ENCODE results near the gene PCBP3.

The PCBP3 gene

DNA sequence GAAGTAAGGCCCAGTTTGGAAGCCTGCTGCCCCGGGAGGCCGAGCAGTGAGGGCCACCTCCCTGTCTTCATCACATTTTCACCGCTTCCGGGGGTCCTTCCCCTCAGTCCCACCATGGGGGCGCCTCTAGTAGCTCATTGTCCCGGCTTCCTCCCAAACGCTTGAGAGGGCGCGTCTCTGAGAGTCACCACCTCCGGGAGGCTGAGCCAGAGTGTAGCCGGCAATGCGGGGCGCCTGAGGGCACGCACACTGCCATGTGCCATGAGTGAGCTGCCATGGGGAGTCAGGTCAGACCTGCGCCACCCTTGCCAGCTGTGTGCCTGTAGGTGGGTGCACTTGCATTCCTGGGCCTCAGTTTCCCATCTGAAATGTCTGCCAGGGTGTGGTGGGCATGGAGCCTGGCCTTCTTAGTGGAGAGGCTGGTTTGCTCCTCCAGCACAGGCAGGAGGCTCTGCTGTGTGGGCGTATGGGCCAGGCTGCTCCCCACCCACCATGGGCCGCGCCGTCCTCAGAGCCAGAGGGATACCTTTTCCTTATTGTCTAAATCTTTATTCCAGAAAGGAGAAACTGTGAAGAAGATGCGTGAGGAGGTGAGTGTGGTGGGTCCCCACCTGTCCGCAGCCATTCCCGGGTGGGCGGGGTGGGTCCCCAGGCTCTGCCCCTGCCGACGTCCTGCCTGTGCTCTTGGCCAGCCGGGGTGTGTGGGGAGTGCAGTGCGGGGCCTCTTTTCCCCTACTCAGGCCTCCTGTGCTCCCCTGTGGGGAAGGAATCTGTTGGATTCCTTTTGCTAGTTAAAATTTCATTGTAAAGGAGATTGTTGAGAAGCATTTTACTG, 256.7 kb downstream of the PCBP3 start:
- DNase-seq = no peak

DNA sequence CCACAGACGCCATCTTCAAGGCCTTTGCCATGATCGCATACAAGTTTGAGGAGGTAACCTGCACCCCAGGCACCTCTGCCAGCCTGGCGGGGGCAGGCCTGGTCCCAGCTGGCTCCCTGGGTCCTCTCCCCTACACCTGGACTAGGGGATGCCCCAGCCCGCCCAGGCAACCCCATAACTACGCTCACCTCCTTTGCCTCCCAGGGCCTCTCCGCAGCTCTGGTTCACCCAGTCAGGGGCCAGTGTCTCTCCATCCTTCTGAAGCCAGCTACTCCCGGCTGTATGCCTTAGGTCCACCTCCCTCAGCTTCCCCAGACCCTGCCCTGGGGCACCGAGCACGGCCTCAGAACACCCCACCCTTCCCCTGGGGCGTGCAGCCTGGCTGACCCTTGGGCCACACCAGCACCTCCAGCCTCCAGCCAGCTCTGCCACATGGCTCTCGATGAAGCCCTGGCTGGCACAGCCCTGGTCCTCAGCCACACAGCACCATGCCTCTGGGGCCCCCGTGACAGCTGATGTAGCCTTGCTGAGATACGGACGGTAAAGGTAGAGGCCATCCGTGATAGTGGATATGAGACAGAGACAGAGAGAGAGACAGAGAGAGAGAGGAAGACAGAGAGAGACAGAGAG, 257.7 kb downstream of the PCBP3 start:
- no peak for DNase-seq

DNA sequence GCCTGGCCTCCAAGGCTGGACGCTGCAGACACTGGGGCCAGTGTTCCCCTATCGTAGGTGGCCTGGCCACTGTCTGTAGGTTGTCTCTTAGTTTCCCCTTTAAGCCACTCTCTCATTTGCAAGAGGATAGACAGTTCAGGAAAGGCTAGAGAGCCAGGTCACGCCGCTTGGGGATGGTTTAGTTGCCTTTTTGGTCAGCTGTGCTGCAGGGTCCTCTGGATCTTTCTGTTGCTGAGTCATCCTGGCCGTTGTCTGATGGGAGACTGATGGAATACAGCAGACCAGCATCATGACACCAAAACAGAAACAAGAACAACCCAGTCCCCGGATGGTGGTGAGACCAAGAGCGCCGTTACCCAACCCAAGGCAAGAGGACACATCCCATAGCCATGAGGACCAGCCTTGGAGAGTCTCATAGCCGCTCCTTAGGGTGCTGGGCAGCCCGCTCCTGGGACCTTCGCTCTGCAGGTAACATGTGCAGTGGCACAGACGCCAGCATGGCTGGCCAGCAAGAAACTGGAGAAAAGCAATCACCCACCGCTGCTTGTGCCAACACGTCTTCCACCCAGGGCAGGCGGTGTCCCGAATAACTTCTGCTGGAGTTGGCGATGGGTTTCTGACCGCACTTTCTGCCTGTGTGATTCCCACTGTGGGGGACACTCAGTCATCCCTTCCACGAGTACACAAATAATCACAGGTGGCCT, 258.9 kb downstream of the PCBP3 start:
- DNase-seq = no peak

DNA sequence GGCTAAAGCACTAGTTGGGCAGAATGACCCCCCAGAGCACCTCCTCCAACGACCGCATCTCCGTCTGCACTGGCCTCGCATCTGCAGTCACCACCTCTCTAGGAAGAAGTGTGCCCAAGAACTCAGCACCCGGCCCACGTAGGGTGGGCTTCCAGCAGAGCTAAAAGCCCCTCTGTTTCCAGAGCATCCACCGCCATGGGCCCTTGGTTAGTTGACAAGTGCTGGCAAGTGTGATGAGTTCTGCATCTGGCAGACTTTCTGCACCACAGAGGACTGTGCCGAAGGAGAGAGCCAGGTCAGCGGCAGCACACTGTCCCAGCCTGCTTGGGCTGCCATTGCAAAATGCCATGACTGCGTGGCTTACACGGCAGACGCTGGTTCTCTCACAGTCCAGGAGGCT, 261.7 kb downstream of the PCBP3 start:
- no peak for DNase-seq

DNA sequence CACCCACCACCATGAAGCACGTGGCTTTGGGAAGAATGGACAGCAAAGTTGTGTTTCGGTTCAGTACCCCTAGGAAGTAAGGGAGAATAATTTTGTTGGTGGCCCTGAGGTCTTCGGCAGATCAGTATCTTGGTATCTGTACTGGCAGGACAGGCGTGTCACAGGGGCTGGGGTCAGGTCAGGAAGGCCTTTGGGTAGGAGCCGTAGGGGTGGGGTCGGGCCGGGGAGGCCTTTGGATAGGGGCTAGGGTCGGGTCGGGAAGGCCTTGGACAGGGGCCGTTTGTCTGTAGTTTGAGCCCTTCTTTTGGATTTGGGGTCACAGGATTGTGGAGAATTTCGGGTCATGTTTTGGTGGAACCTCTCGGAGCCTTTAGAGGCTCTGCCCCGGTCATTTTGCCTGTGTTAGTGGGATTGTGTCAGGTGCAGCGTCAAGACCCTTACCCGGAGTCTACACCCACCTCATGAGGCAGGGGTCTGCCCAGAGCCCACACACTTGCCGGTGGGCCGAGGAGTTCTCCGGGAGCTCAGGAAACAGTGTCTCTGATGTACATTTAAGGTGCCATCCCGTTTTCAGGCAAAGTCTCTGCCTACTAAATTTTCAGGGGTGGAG, 262.8 kb downstream of the PCBP3 start:
- no peak for DNase-seq

DNA sequence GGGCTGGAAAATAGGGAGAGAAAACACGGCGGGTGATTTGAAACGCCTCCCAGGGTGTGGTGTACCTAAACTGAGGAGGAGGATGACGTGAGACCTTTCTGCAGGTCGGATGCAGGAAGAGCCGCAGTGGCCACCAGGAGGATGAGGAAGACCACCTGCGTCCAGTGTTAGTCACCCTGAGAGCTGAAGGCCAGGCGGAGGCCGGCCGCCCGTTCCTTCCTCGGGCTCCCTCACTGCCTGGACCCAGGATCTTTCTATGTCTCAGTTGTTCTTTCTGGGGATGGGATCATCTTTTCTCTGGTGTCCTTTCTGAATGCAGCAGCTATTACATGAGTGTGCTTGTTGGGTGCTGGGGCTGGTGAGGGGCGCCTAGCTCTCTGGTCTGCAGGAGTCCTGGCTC, 263.3 kb downstream of the PCBP3 start:
- no peak for DNase-seq

DNA sequence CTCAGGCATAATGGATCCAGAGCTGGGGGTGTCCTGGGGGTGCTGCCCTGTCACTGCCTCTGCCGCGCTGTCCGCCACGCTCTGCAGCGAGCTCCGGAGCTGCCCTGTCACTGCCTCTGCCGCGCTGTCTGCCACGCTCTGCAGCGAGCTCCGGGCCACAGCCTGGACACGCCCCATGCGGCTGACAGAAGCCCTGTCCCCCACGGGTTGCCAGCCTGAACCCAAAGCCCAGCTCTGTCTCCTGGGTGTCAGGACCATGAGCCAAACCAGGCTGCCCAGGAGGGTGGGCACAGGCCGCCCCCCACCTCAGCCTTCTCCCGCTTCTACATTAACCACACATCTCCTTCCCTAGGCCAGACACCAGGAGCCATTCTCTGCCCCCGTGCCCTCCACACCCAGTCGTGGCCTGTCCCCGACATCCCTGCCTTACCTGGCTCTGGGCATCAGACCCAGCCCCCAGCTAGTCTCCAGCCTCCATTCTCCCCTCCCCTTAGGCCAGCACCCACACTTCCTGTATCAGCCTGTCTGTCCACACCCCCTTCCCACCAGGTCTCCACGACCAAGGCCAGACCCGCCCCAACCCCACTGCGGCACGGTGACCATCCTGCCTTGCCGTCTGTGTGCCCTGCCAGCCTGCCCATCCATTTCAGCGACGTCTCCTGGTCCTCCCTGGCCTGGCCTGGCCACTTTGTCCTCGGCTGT, 265.2 kb downstream of the PCBP3 start:
- no peak for DNase-seq

DNA sequence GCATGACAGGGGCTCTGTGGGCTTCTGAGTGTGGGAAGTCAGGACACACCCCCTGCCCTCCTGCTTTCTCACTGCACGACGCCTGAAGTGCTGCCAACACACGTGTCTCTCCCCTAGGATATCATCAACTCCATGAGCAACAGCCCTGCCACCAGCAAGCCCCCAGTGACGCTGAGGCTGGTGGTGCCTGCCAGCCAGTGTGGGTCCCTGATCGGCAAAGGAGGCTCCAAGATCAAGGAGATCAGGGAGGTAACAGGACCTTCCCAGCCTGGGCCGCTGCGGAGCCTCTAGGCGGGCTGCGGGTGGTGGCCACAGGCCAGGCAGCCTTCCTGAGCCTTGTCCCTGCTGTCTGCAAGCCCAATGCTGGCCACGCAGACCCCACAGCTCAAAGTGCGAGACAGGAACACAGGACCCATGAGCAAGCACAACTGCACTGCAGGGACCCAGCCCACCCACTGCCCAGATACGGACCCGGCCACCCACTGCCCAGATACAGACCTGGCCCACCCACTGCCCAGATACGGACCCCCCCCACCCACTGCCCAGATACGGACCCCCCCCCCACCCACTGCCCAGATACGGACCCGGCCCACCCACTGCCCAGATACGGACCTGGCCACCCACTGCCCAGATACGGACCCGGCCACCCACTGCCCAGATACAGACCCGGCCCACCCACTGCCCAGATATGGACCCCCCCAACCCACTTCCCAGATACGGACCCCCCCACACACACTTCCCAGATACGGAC, 265.9 kb downstream of the PCBP3 start:
- no peak for DNase-seq

DNA sequence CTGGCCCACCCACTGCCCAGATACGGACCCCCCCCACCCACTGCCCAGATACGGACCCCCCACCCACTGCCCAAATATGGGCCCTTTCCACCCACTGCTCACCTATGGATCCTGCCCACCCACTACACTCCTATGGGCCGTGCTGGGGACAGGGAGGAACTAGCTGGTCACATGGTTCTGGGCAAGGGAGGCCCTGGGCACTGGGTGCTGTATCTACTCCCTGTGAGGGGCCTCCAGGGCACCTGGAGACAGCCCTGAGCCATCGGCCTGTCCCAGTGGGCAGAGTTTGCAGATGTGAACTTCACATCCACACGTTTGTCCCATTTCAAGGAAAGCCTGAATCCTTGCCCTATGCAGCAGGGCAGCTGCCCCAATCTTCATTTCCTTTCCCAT, 266.6 kb downstream of the PCBP3 start:
- DNase-seq = no peak

DNA sequence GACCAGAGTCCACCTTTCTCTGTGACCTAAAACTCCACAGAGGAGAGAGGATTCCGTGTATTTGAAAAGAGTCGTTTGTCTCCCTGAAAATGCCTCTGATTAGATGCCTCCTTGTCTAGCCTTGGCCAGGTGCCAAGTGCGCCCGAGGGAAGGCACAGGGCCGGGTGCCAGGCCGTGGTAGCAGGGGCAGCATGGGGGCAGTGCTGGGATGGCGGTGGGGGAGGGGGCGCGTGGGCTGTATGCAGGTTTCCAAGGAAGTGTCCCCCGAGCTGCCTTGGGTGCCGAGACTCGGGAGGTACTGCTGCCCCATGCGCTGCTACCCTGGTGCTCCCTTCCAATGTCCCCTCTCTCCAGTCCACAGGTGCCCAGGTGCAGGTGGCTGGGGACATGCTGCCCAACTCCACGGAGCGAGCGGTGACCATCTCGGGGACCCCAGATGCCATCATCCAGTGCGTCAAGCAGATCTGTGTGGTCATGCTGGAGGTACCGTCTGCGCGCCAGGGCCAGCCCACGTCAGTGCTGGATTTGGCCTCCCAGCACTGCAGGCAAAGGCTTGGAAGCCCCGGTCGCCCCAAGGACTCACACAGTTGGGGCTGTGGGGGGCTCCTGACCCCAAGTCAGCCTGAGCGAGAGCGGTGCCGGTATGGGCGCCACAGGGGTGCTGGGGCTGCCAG, 267.2 kb downstream of the PCBP3 start:
- DNase-seq = no peak

DNA sequence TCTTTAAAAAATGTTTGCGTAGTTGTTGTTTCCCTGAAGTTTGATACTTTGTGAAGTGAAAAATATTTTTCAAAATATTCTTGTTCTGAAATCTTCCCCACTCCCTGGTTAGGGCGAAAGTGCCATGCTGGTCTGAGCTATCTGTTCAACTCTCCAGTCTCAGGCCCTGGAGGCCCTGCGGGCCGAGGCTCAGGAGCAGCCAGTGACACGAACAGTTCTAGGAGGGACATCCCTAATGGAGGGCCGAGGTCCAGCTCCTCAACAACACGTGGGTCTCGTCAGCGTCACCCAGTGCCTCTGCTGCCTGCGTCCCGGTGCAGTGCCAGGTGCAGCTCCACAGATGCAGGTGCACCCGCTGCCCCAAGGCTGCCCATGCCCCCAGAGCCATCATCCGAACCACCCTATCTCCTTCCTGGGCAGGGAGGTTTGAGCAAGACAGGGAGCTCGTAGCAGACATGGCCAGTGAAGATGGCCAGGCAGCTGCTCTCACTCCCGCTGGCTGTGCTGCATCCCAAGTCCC, 268.3 kb downstream of the PCBP3 start:
- no peak for DNase-seq

DNA sequence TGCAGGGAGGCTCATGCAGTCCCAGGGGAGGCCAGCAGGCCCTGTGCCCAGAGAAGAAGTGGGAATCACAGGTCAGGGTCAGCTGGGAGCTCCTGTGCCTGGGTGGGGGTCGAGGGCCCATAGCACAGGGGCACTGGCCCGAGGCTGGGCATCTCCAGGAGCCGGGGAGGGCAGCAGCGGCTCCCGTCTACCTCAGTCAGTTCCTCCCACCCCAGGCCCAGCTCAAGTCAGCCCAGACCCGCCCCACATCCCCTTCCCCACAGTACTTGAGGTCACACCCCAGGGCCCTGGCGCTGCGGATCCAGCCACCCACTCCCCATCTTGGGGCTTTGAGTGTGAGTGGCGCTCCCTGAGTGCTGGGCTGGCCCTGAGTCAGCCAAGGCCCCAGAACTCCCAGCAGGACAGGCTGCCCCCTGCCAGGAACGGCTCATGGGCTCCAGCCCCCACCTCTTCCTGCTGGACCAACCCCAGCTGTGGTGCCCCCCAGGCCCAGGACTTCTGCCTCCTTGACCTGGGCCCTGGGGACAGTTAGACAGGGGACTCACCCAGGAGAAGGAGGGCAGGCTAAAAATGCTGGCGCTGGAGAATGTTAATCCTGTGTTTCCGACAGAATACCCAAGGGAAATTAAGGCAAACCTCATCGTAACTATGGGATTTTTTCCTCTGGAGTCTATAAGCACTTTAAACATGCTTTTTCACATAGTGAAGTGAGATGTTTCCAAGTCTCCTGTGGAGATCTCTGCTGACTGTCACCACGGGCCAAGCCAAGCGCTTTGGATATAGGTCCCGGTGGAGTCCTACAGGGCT, 269.3 kb downstream of the PCBP3 start:
- DNase-seq = no peak

DNA sequence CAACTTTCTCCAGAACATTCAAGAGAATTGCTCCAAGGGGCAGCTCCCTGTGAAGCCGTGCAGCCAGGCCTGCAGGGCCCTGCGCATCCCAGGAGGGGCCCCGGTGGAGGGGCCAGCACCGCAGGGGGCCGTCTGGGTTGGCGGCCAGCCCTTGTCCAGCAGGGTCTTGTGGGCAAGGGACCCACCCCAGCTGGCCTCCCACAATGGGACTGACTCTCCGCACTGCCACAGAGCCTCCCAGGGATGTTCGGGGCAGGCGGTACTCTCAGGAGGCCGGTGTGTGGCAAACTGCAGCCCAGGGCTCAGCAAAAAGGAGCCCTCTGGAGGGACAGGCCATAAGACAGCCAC, 269.9 kb downstream of the PCBP3 start:
- DNase-seq = no peak

DNA sequence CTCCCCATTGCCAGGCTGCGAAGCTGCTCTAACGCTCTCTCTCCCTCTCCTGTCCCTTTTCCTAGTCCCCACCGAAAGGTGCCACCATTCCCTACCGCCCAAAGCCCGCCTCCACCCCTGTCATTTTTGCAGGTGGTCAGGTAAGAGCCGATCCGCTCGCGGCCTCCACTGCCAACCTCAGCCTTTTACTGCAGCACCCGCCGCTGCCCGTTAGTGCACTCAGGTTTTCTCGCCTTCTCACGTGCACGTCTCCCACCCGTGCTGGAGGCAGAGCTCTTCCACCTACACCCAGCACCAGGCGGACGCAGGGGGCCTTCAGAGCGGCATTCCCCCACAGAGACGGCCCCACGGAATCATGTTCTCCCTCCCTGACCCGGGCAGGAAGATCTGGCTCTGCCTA, 270.4 kb downstream of the PCBP3 start:
- DNase-seq = no peak

DNA sequence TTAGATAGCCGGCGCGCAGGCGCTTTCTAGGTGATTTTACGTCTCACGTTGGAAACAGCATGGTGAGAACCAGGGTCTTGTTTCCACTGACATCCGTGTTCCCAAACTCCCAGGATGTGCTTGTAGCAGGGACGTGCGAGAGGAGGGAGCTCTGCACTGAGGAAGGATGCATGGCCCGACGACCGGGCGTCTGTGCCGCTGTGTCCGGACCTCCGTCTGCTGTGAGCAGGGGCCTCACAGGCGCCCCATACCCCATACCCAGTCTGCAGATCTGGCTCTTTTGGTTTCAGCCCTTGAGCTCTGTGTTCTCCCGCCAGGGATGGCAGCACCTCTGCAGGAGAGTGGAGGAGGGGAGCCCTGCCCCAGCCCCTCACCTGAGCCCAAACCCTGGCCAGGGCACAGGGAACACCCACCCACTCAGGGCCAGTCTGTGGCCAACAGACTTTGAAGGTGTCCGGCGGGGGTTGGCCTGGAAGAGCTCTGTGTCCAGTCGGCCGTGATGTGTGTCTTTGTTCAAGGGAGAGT, 270.9 kb downstream of the PCBP3 start:
- DNase-seq = no peak

DNA sequence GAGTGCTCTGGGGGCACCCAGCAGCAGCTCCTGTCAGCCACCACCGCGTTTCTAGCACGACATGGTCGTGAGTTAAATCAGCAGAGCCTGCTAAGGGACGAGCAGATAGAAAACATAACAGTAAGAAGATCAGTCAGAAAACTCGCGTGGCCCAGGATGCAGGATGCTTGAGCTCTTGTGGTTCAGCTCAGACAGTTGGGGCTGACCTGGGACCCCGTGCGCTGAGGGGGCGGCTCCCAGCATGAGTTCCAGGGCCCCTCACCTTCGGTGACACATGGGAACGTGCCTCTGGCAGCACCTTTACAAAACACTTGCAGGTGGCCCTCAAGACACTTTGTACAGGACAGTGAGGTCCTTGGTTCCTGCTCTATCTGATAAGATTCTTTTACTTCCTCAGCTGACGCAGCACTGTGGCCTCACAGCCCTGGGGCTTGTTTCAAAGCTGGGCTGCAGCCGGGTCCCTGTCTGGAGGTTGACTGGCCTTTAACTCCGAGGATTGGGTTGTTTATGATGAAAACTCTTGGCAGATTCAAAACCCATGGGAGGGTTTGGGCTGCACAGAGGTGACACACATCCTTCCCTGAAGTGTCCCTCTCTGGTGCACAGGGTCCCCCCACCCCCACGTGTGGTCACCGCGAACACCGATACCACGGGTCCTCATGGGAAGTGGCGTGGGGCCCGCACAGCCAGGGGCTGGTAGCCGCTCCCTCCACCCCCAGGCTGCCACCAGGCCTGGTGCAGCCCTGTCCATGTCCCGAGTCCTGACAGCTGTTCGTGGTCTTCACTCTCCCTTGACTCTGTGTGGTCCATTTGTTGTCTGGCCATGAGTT, 272.7 kb downstream of the PCBP3 start:
- DNase-seq = peak; percentile 23

DNA sequence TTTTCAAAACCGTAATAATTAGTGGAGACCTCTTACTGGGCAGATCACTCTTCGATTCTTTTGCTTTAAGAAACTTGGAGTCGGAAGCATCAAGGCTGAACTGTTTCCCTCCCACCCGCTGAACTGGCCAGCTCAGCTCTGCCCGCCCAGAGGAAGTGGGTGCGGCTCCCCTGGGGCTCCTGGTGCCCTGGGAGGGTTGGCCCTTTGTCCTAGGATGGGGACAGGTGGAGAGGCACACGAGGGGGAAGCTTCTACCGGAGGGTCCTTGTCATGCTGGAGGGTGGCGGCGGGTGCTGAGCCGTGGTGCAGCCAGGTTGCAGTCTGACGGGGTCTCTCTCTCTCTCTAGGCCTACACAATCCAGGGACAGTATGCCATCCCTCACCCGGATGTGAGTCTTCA, 273.7 kb downstream of the PCBP3 start:
- no peak for DNase-seq

DNA sequence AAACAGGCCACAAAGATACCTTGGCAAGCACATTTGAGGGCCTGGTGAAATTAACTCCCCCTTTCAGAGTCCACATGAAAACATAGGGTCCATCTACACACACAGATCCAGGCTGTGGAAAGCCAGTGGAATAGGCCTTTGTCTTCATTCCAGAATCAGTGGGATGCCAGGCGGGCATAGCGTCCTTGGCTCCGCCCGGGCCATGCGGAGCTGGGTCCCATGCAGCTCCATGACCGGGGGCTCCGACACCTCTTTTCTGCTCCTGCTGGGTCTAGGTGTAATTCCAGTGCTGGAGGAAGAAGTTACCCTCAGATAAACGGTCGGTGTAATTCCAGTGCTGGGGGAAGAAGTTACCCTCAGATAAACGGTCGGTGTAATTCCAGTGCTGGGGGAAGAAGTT, 274.5 kb downstream of the PCBP3 start:
- DNase-seq = no peak

DNA sequence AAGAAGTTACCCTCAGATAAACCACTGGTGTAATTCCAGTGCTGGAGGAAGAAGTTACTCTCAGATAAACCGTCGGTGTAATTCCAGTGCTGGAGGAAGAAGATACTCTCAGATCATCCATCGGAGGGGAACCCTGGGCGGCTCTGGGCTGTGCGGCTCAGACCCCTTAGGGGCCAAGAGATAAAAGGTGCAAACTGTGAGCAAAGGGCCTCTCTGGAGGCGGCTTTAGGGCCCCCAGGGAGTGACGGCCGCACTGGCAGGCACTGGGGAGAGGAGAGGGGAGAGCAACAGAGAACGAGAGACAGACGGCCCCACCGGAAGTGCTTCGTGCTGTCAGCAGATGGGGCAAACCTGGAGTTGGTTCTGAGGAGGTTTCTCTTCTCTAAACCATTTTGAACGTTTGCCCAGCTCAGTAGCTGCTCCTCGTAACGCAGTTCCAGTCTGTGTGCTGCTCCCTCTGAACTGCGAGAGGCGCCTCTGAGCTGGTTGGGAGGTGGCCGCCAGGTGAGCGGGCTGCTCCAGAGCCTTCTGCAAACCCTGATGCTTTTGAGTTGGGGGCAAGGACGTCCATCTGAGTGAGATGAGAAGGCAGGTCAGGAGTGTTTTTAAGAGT, 275.4 kb downstream of the PCBP3 start:
- DNase-seq = peak; percentile 59
